ENCODE data around the gene PAX7. TPM values are rescaled to one million over a fixed set of nuclear protein-coding genes. Genes with fewer than 3 reads are reported as not detected.

Gene PAX7
- total RNA-seq, 4 donors from 2014 or later: not detected

DNA sequence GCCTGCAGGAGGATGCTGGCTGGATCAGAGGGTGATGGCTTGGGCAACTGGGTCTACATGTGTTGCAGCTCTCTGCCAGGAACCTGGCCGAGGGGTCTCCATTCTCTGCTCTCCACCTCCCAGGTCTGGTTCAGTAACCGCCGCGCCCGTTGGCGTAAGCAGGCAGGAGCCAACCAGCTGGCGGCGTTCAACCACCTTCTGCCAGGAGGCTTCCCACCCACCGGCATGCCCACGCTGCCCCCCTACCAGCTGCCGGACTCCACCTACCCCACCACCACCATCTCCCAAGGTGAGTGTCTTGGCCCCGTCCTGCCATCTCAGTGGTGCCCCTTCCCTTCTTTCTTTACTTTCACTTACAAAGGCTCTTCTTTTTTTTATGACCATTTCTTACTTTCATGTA lies 69.9 kb downstream of the PAX7 start:
- H3K36me3 ChIP-seq: no peaks in the 10 kb centered on the region
- no peaks in the 10 kb centered on the region for H3K4me1 ChIP-seq
- 89% methylated on average over 9 of the region's 12 CpGs for WGBS
- no peak overlapping the region for H3K27ac ChIP-seq (replicated peaks in 1 of 4)
- intact Hi-C loops (cut with DNase I): no loop called here
- no peaks in the 10 kb centered on the region for H3K9me3 ChIP-seq
- H3K4me3 ChIP-seq: no peak overlapping the region
- TF ChIP-seq, protein P1, sequence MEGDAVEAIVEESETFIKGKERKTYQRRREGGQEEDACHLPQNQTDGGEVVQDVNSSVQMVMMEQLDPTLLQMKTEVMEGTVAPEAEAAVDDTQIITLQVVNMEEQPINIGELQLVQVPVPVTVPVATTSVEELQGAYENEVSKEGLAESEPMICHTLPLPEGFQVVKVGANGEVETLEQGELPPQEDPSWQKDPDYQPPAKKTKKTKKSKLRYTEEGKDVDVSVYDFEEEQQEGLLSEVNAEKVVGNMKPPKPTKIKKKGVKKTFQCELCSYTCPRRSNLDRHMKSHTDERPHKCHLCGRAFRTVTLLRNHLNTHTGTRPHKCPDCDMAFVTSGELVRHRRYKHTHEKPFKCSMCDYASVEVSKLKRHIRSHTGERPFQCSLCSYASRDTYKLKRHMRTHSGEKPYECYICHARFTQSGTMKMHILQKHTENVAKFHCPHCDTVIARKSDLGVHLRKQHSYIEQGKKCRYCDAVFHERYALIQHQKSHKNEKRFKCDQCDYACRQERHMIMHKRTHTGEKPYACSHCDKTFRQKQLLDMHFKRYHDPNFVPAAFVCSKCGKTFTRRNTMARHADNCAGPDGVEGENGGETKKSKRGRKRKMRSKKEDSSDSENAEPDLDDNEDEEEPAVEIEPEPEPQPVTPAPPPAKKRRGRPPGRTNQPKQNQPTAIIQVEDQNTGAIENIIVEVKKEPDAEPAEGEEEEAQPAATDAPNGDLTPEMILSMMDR (IDR thresholded peaks at IDR 0.05): no peak
- no peak for TF ChIP-seq POLR2A (IDR thresholded peaks at IDR 0.05; ENCODE audit: low read depth)
- TF ChIP-seq POLR2AphosphoS5 (IDR thresholded peaks at IDR 0.05): no peak
- no peak for TF ChIP-seq EP300 (IDR thresholded peaks at IDR 0.05)
- no peak for DNase-seq (ENCODE audit: extremely low spot score)
- peaks cover 0 to 96% (median 5%) of the 10 kb centered on the region in 4 donors for H3K27me3 ChIP-seq

DNA sequence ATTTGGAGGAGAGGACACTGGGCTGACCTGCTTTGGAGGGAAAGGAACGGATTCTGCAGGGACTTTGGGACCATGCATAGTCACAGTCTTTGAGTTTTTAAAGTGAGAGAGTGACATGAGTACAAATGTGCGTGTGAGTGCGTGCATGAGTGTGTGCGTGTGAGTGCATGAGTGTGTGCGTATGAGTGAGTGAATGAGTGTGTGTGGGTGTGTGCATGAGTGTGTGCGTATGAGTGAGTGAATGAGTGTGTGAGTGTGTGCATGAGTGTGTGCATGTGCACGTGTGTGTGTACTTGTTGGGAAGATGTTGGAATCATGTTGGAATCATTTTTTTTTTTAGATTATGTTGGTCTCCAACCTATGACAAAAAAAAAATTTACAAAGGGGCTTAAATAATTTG lies 70.5 kb downstream of the PAX7 start:
- no peaks in the 10 kb centered on the region for H3K9me3 ChIP-seq
- H3K27me3 ChIP-seq: peaks cover 0 to 96% (median 7%) of the 10 kb centered on the region in 4 donors
- 83% methylated on average over 7 of the region's 7 CpGs for WGBS
- no peaks in the 10 kb centered on the region for H3K4me1 ChIP-seq
- no peaks in the 10 kb centered on the region for H3K36me3 ChIP-seq
- H3K4me3 ChIP-seq: no peak overlapping the region
- intact Hi-C loops (cut with DNase I): no loop called here
- TF ChIP-seq EP300 (IDR thresholded peaks at IDR 0.05) (no peak), POLR2AphosphoS5 (IDR thresholded peaks at IDR 0.05) (no peak), POLR2A (IDR thresholded peaks at IDR 0.05; ENCODE audit: low read depth) (no peak)
- TF ChIP-seq, protein P1 (IDR thresholded peaks at IDR 0.05): no peak
- no peak for DNase-seq (ENCODE audit: extremely low spot score)
- H3K27ac ChIP-seq (replicated peaks in 1 of 4): no peak overlapping the region

DNA sequence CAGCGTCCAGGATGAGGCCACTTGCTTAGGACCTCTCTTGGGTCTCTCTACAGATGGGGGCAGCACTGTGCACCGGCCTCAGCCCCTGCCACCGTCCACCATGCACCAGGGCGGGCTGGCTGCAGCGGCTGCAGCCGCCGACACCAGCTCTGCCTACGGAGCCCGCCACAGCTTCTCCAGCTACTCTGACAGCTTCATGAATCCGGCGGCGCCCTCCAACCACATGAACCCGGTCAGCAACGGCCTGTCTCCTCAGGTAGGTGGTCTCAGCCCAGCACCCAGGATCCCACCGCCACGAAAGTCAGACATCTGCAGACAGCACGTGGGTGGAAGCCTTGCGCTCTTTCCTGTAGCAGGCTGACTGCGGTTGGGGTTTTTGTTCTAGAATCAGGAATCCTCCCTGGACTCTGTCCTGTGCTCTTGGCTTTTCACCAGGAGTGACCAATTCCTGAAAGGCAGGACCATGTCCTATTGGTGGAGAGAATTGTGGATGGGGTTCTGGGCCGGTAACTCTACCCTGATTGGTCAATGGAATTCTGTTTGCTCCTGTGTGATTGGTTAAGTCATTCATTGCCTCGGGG lies 72.5 kb downstream of the PAX7 start:
- DNase-seq (ENCODE audit: extremely low spot score): no peak
- no peaks in the 10 kb centered on the region for H3K4me1 ChIP-seq
- H3K9me3 ChIP-seq: no peaks in the 10 kb centered on the region
- no peak overlapping the region for H3K4me3 ChIP-seq
- 55% methylated on average over 7 of the region's 21 CpGs for WGBS
- peaks cover 0 to 96% (median 7%) of the 10 kb centered on the region in 4 donors for H3K27me3 ChIP-seq
- H3K36me3 ChIP-seq: no peaks in the 10 kb centered on the region
- no peak for TF ChIP-seq POLR2AphosphoS5 (IDR thresholded peaks at IDR 0.05)
- no peak for TF ChIP-seq EP300 (IDR thresholded peaks at IDR 0.05)
- no peak for TF ChIP-seq POLR2A (IDR thresholded peaks at IDR 0.05; ENCODE audit: low read depth)
- TF ChIP-seq, protein P1 (IDR thresholded peaks at IDR 0.05): no peak
- no peak overlapping the region for H3K27ac ChIP-seq (replicated peaks in 1 of 4)
- intact Hi-C loops (cut with DNase I): no loop called here

DNA sequence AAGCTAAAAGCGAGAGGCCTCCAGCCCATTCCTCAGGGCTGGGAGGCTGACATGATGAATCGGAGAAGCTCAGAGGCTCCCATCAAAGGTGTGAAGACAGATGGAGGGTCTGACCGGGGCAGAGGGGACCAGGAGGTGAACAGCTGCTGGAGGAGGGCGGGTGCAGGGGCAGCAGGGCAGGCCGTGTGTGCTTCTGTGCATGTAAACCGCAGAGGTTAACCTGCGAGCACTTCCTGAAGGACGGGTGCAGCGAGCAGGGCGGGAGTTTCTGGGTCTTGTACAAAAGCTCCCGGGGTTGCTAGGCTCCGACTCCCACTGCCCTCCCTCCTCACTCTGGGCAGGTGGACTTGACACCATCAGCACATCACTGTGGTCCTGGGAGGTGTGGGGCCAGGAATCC lies 75.2 kb downstream of the PAX7 start:
- peaks cover 0 to 93% (median 3%) of the 10 kb centered on the region in 4 donors for H3K27me3 ChIP-seq

More for the DNA sequence above, 75.2 kb downstream of the PAX7 start:
- no peak for DNase-seq (ENCODE audit: extremely low spot score)
- WGBS: 25% methylated on average over 12 of the region's 12 CpGs
- TF ChIP-seq EP300 (IDR thresholded peaks at IDR 0.05): no peak
- TF ChIP-seq POLR2AphosphoS5 (IDR thresholded peaks at IDR 0.05): no peak
- TF ChIP-seq POLR2A (IDR thresholded peaks at IDR 0.05; ENCODE audit: low read depth): no peak
- TF ChIP-seq, protein P1 (IDR thresholded peaks at IDR 0.05): no peak
- Histone ChIP-seq H3K36me3 (no peaks in the 10 kb centered on the region), H3K27ac (replicated peaks in 1 of 4) (no peak overlapping the region), H3K9me3 (no peaks in the 10 kb centered on the region), H3K4me1 (no peaks in the 10 kb centered on the region), H3K4me3 (no peak overlapping the region)
- intact Hi-C loops (cut with DNase I): no loop called here
